Ascending aorta (tissue), 2 donors: ENCODE data around the gene CD226. TPM values are rescaled to one million over a fixed set of nuclear protein-coding genes. Genes with fewer than 3 reads are reported as not detected.

Source experiments
- DNase-seq, 2 donors: peaks; one replicate each; pipeline ENCODE4 v3.0.0-alpha.2; 2019; ENCODE audit warnings: low spot score in 2 of 2
- H3K27ac ChIP-seq, 2 donors: fragments of 200-600 bp; sonication (generic); one replicate each; pipeline ENCODE4 v1.5.1; 2016 to 2017; ENCODE audit warnings: mild to moderate bottlenecking in 1 of 2
- H3K27me3 ChIP-seq: fragments of 200-600 bp; sonication (generic); one replicate; pipeline ENCODE4 v1.5.1; 2017
- H3K36me3 ChIP-seq, 2 donors: fragments of 200-600 bp; sonication (generic); one replicate each; pipeline ENCODE4 v1.5.1; 2016
- H3K4me1 ChIP-seq, 2 donors: fragments of 200-600 bp; sonication (generic); one replicate each; pipeline ENCODE4 v1.5.1; 2016 to 2017; ENCODE audit warnings: mild to moderate bottlenecking in 1 of 2
- H3K4me3 ChIP-seq, 2 donors: fragments of 200-600 bp; sonication (generic); one replicate each; pipeline ENCODE4 v1.5.1; 2016 to 2017; ENCODE audit warnings: mild to moderate bottlenecking in 1 of 2
- H3K9me3 ChIP-seq, 2 donors: fragments of 200-600 bp; sonication (generic); one replicate each; pipeline ENCODE4 v1.5.1; 2016
- intact Hi-C: fragments of 100-400 bp; cut with DNase I; formaldehyde crosslinking; loops from one replicate; pipeline ENCODE4 v1.15.1; 2023
- total RNA-seq: library from RNA; depleted of rRNA; stranded (reverse); fragments of >200 nt; gene quantifications from one replicate; pipeline ENCODE4 v1.1.0, GENCODE V29; 2016
- TF ChIP-seq, protein P1 (sequence below), 3 experiments: fragments of 200-600 bp in 2 of 3; fragments of 450-650 bp in 1 of 3; sonication (generic) in 2 of 3; IDR thresholded peaks; one replicate each; pipeline ENCODE4 v1.5.1; 2016 to 2019; ENCODE audit warnings: antibody characterized with exemption in 3 of 3, mild to moderate bottlenecking in 1 of 3, moderate library complexity in 1 of 3

Gene CD226
- total RNA-seq, 1 donor from 2014 or later, result 3.3 TPM

DNA sequence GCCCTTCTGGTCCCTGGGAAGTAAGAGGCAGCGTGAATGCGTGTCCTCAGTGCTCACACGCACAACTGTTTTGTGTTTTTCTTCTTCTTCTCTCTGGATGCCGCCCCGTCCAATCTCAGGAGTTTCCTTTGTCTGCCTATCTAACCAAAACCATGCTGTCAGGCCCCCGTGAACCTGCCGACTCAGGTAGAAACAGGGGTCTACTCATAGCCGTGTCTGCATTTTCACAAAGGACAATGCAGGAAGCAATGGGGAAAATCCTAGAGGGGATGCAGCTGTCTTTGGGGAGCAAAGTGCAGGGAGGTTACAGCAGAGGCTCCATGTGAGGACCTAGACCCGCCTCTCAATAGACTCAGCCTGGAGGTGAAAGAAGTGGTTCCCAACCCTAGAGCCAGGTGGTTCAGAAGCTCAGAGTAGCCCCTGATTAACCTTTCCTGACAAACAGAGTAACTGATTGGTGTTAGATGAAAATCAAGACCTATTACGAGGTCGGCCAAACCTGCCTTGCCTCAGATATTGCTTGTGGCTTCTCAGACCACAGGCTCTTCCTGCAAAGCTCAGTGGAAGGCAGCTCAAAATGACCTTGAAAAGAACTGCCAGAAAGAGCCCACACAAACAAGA lies 49.3 kb downstream of the CD226 start:
- Histone ChIP-seq H3K27ac (no peak overlapping the region), H3K9me3 (no peaks in the 10 kb centered on the region), H3K4me3 (no peak overlapping the region), H3K27me3 (no peaks in the 10 kb centered on the region), H3K36me3 (peaks cover 0 to 3% of the 10 kb centered on the region in 2 donors), H3K4me1 (no peaks in the 10 kb centered on the region)
- DNase-seq, result no peak
- TF ChIP-seq, protein P1, sequence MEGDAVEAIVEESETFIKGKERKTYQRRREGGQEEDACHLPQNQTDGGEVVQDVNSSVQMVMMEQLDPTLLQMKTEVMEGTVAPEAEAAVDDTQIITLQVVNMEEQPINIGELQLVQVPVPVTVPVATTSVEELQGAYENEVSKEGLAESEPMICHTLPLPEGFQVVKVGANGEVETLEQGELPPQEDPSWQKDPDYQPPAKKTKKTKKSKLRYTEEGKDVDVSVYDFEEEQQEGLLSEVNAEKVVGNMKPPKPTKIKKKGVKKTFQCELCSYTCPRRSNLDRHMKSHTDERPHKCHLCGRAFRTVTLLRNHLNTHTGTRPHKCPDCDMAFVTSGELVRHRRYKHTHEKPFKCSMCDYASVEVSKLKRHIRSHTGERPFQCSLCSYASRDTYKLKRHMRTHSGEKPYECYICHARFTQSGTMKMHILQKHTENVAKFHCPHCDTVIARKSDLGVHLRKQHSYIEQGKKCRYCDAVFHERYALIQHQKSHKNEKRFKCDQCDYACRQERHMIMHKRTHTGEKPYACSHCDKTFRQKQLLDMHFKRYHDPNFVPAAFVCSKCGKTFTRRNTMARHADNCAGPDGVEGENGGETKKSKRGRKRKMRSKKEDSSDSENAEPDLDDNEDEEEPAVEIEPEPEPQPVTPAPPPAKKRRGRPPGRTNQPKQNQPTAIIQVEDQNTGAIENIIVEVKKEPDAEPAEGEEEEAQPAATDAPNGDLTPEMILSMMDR (IDR thresholded peaks at IDR 0.05), result no peak
- intact Hi-C loops, result no loop called here

DNA sequence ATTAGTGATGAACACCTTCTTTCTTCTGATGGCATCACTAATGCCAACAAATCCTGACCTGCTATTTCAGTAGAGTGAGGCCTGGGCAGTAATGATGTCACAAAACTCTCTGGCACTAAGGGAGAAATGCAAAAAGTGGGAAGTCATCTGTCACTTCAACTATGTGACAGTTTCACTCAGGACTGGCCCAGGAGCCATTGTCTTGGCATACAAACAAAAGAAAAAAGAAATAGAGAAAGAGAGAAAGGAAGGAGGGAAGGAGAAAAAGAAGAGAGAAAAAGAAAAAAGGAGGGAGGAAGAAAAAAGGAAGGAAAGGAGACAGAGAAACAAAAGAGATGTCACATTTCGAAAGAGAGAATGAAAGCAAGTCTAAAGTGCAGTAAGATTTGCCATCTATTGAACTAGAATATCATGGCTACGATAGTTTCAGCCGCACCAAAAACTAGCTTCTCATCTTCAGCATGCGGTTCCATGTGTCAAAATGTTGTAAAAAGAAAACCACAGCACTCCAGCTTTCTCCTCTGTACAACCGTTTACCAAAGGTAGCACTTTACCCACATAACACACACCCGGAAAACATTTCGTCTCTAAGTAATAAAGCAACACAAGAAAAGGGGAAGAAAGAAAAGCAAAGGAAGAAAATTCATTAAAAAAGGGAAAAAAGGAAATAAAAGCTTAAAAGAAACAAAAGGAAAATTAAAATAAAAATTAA lies 50.1 kb downstream of the CD226 start:
- no peak for DNase-seq
- TF ChIP-seq, protein P1 (IDR thresholded peaks at IDR 0.05), result no peak

DNA sequence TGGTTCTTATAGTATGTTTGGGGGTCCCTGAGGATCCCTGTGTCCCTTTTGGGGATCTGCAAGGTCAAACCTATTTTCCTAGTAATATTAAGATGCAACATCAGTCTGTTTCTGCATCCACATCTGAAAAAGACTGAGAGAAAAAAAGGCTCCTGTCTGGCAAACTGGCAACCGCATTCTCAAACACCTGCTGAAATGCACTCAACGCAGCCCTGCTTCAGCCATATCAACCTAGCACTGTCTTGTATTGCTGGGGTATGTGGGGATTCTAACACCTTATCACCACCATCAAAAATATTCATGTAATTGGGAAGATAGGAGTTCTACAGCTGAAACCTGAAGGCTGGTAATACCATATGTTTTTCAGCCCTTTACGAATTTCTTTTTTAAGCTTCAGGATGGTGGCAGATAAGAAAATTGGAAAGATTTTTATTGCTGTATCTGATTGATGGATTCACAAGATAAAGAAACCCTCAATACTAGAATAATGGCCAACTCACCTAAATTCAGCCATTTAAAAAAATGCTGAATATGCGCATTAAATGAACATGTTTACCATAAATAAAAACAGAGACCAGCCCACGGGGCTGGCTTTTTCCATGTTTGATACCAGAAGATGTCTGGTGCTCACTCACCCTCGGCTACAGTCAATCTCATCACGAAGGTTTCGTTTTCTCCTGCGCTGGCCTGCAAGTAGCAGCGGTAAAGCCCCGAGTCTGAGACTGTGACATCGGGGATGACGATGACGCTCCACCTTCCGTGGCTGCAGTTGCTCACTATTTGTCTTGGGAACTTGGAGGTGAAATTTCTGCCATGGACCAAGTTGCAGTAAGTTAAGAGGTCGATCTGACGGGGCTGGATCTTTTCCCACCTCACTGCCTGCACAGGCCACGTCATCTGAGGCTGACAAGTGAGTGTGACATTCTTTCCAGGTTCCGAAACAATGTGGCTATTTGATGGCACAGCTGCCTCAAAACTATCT lies 52.3 kb downstream of the CD226 start:
- H3K4me1 ChIP-seq, result no peaks in the 10 kb centered on the region
- no peak overlapping the region for H3K27ac ChIP-seq
- TF ChIP-seq, protein P1 (IDR thresholded peaks at IDR 0.05), result no peak
- DNase-seq, result no peak
- peaks cover 0 to 3% of the 10 kb centered on the region in 2 donors for H3K36me3 ChIP-seq
- H3K27me3 ChIP-seq, result no peaks in the 10 kb centered on the region
- H3K9me3 ChIP-seq, result no peaks in the 10 kb centered on the region
- no peak overlapping the region for H3K4me3 ChIP-seq
- intact Hi-C loops, result no loop called here

More for the DNA sequence above, 50.1 kb downstream of the CD226 start:
- H3K27ac ChIP-seq, result no peak overlapping the region
- peaks cover 0 to 3% of the 10 kb centered on the region in 2 donors for H3K36me3 ChIP-seq
- H3K4me3 ChIP-seq, result no peak overlapping the region
- no peaks in the 10 kb centered on the region for H3K9me3 ChIP-seq
- intact Hi-C loops, result no loop called here
- H3K4me1 ChIP-seq, result no peaks in the 10 kb centered on the region
- H3K27me3 ChIP-seq, result no peaks in the 10 kb centered on the region

DNA sequence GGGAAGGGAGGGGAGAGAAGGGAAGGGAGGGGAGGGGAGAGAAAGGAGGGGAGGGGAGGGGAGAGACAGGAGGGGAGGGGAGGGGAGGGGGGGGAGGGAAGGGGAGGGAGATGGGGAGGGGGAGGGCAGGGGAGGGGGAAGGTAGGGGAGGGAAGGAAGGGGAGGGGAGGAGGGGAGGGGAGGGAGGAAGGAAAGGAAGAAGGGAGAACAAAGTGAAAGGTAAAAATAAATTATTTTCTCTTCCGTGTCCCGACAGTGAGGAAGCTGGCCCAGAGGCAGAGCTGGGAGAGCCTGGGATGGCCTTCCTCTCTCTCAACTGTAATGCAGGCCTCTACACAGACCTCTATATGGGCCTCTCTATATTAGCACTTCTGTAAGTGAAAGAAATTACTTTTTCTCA lies 53.2 kb downstream of the CD226 start:
- Histone ChIP-seq H3K36me3 (peaks cover 0 to 3% of the 10 kb centered on the region in 2 donors), H3K27me3 (no peaks in the 10 kb centered on the region), H3K4me3 (no peak overlapping the region), H3K9me3 (no peaks in the 10 kb centered on the region), H3K27ac (no peak overlapping the region), H3K4me1 (no peaks in the 10 kb centered on the region)
- intact Hi-C loops, result no loop called here
- TF ChIP-seq, protein P1 (IDR thresholded peaks at IDR 0.05), result no peak
- no peak for DNase-seq

DNA sequence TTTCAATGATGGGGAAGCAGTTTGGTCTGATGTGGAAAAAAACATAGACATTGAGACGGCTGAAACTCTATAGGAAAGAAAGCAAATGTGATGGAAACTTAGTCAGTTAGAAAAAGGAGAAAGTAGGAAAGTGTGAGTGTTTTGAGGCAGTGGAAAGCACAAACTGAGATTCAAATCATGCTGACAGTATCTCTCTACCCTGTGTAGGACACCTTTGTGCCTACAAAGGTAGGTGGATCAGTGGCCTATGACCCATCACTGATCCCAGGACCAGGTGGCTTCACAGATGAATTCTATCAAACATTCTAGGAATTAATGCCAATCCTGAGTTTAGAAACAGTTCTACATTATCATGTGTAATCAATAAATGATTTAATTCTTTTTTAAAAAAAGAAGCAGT lies 57.1 kb downstream of the CD226 start:
- TF ChIP-seq, protein P1 (IDR thresholded peaks at IDR 0.05), result no peak
- Histone ChIP-seq H3K9me3 (no peaks in the 10 kb centered on the region), H3K27ac (no peak overlapping the region), H3K4me1 (no peaks in the 10 kb centered on the region), H3K4me3 (no peak overlapping the region), H3K27me3 (no peaks in the 10 kb centered on the region), H3K36me3 (peaks cover 0 to 3% of the 10 kb centered on the region in 2 donors)
- intact Hi-C loops, result no loop called here
- DNase-seq, result no peak
